ENCODE results near the gene FAN1.

Gene FAN1

DNA sequence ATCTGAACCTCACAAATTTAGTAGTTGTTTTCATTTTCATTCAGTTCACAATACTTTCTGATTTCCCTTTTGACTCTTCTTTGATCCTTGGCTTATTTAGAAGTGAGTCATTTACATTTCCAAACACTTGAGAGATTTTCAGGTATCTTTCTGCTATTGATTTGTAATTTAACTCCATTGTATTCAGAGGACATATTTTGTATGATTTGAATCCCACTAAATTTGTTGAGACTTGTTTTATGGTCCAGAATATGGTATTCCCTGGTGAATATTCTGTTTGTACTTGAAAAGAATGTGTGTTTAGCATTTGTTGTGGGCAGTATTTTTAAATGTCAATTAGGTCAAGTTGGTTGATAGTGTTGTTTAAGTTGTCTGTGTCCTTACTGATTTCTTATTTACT lies 29.6 kb downstream of the FAN1 start:
- Histone ChIP-seq H3K36me3 (replicated peaks) (peaks cover 21% of the 10 kb centered on the region), H3K27ac (no peak overlapping the region), H3K27me3 (replicated peaks) (no peaks in the 10 kb centered on the region), H3K4me3 (ENCODE audit: low read depth, low read length) (no peak overlapping the region)
- TF ChIP-seq CTCF (IDR thresholded peaks at IDR 0.05; ENCODE audit: low read depth, low read length, missing control alignments), result no peak
- DNase-seq, result no peak
- in situ Hi-C loops (cut with HindIII; ENCODE audit: low pct_ligation_motif_present, low sequenced_read_pairs), result no loop called here

DNA sequence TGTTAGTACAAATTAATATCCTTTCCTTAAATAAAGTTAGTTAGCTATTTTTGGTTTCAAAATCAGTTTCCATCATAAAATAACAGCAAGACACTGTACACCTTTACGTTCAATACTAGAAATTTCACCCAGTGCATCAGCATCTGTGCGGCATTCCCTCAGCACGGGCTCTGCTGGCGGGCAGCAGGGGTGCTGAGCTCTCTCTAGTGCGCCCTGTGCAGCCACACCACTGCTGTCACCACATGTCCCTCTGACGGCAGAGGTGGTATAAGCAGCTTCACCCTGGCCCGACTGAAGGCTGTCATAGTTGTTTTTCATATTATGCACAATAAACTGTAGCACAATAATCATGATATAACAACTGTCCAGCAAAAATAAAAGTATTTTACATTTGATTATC lies 35.4 kb downstream of the FAN1 start:
- Histone ChIP-seq H3K36me3 (replicated peaks) (peaks cover 45% of the 10 kb centered on the region), H3K27ac (no peak overlapping the region), H3K4me3 (ENCODE audit: low read depth, low read length) (no peak overlapping the region), H3K27me3 (replicated peaks) (no peaks in the 10 kb centered on the region)
- TF ChIP-seq CTCF (IDR thresholded peaks at IDR 0.05; ENCODE audit: low read depth, low read length, missing control alignments), result no peak
- no peak for DNase-seq
- in situ Hi-C loops (cut with HindIII; ENCODE audit: low pct_ligation_motif_present, low sequenced_read_pairs), result no loop called here

GRCh38 chr15:30940359-30940758 lies 36.6 kb downstream of the FAN1 start:
- H3K27me3 ChIP-seq (replicated peaks), result no peaks in the 10 kb centered on the region
- in situ Hi-C loops (cut with HindIII; ENCODE audit: low pct_ligation_motif_present, low sequenced_read_pairs), result no loop called here
- no peak overlapping the region for H3K27ac ChIP-seq
- no peak for TF ChIP-seq CTCF (IDR thresholded peaks at IDR 0.05; ENCODE audit: low read depth, low read length, missing control alignments)
- H3K36me3 ChIP-seq (replicated peaks), result peaks cover 51% of the 10 kb centered on the region
- no peak for DNase-seq
- no peak overlapping the region for H3K4me3 ChIP-seq (ENCODE audit: low read depth, low read length)

DNA sequence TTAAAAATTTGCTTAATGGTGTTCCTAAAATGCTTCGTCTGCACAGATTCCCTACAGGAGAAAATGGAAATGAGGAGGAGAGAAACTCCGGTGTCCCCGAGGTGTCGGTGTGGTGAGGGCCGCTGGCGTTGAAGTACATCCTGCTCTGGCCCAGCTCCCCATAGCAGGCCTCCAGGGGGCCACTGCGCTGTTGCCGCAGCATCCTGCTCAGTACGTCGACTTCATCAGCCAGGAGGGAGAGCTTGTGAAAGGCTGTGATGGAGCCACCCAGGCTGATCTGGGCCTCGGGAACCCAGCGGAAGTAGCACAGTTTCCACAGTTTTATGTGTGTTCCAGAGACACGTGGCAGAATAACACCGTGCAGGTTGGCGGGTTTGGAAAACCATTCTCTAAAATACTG lies 37.8 kb downstream of the FAN1 start:
- peak; percentile 4 for TF ChIP-seq CTCF (IDR thresholded peaks at IDR 0.05; ENCODE audit: low read depth, low read length, missing control alignments)
- in situ Hi-C loops (cut with HindIII; ENCODE audit: low pct_ligation_motif_present, low sequenced_read_pairs), result no loop called here
- no peak overlapping the region for H3K4me3 ChIP-seq (ENCODE audit: low read depth, low read length)
- DNase-seq, result no peak
- no peaks in the 10 kb centered on the region for H3K27me3 ChIP-seq (replicated peaks)
- peaks cover 61% of the 10 kb centered on the region for H3K36me3 ChIP-seq (replicated peaks)
- no peak overlapping the region for H3K27ac ChIP-seq

DNA sequence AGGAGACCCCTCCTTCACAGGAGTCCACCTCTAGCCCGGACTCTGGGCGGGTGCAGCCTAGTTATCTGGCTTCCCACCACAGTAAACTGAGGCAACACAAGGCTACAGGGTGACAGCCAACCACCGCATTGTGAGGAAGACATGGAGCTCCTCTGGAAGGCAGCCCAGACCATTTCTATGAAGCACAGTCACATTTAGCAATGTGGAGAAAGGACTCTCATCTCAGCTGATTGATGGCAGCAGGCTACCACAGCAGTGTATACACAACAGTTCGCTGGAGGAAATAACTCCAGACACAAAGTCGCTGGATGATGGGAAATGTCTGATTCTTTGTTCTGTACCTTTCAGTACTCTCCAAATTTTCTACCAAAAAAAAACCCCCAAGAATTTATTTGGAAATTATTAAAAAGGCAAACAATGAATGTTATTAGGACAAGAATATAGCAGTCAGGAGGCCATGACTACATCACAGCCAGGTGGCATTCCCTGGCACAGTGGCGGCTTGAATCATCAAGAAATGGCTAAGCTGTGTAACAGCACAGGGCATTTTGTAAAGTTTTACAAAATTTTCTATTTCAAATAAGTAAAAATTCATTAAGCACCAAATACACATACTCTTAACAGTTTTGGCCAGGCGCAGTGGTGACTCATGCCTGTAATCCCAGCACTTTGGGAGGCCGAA lies 40.1 kb downstream of the FAN1 start:
- DNase-seq, result no peak
- Histone ChIP-seq H3K27me3 (replicated peaks) (no peaks in the 10 kb centered on the region), H3K4me3 (ENCODE audit: low read depth, low read length) (no peak overlapping the region), H3K27ac (no peak overlapping the region), H3K36me3 (replicated peaks) (peaks cover 57% of the 10 kb centered on the region)
- in situ Hi-C loops (cut with HindIII; ENCODE audit: low pct_ligation_motif_present, low sequenced_read_pairs), result no loop called here
- TF ChIP-seq CTCF (IDR thresholded peaks at IDR 0.05; ENCODE audit: low read depth, low read length, missing control alignments), result no peak

- no peaks in the 10 kb centered on the region for H3K27me3 ChIP-seq (replicated peaks)
- peaks cover 29% of the 10 kb centered on the region for H3K36me3 ChIP-seq (replicated peaks)
- H3K27ac ChIP-seq, result no peak overlapping the region
- TF ChIP-seq CTCF (IDR thresholded peaks at IDR 0.05; ENCODE audit: low read depth, low read length, missing control alignments), result no peak
- in situ Hi-C loops (cut with HindIII; ENCODE audit: low pct_ligation_motif_present, low sequenced_read_pairs), result no loop called here
- H3K4me3 ChIP-seq (ENCODE audit: low read depth, low read length), result no peak overlapping the region
- no peak for DNase-seq
These were observed 49.5 kb downstream of the FAN1 start for GRCh38 chr15:30953183-30953582.
